Stimulated activated CD4-positive, alpha-beta T cell treated with anti-CD3 and anti-CD28 coated beads, Interleukin-2, amount 100 ng/mL, for 48 hours (primary cell): Measurements from ENCODE around the gene ARPC2.

Experiments
- DNase-seq, 2 donors: peaks; one replicate each; pipeline ENCODE4 v3.0.0-alpha.2; 2020

Gene ARPC2

GRCh38 chr2:218256612-218257350 lies 39.8 kb downstream of the ARPC2 start:
- no peak for DNase-seq

GRCh38 chr2:218257390-218257981 lies 40.5 kb downstream of the ARPC2 start:
- DNase-seq: peak; percentile 73 to 77

GRCh38 chr2:218259099-218259961 lies 42.3 kb downstream of the ARPC2 start:
- DNase-seq: no peak

GRCh38 chr2:218260166-218260565 lies 43.2 kb downstream of the ARPC2 start:
- DNase-seq: no peak

- DNase-seq: no peak
Observed at GRCh38 chr2:218260742-218261422, 43.9 kb downstream of the ARPC2 start, which contains the start of gene GPBAR1. Gene GPBAR1 (plus strand): TSS chr2:218261015. CDS start chr2:218262725, 1,710 bp downstream.

GRCh38 chr2:218261423-218262236 lies 44.6 kb downstream of the ARPC2 start:
- no peak for DNase-seq

- DNase-seq: no peak
Observed at GRCh38 chr2:218262237-218262600, 45.2 kb downstream of the ARPC2 start.

- no peak for DNase-seq
Observed at GRCh38 chr2:218262631-218263586, 45.9 kb downstream of the ARPC2 start.

- no peak for DNase-seq
Observed at GRCh38 chr2:218263817-218264641, 47.0 kb downstream of the ARPC2 start.

GRCh38 chr2:218264773-218265561 lies 48.0 kb downstream of the ARPC2 start:
- DNase-seq: no peak

- DNase-seq: no peak
Observed at GRCh38 chr2:218265626-218266025, 48.6 kb downstream of the ARPC2 start.

- DNase-seq: no peak
Observed at GRCh38 chr2:218266316-218266979, 49.5 kb downstream of the ARPC2 start.

- no peak for DNase-seq
Observed at GRCh38 chr2:218267259-218267658, 50.3 kb downstream of the ARPC2 start.

GRCh38 chr2:218269900-218270720 lies 53.1 kb downstream of the ARPC2 start, which contains the start of the genes AAMP and PNKD:
Gene AAMP (minus strand): TSS chr2:218270137. CDS start chr2:218270086, 51 bp downstream.
Gene PNKD (plus strand): TSS chr2:218270519. CDS start chr2:218270536, 17 bp downstream.
- peak; percentile 100 for DNase-seq

- no peak for DNase-seq
Observed at GRCh38 chr2:218270721-218271486, 53.9 kb downstream of the ARPC2 start.

GRCh38 chr2:218271487-218271797 lies 54.5 kb downstream of the ARPC2 start:
- DNase-seq: no peak
